Retinal pigment epithelial cell (primary cell): ENCODE measurements around the gene KIF5C.

Experiments used
- DNase-seq: peaks from one replicate; pipeline ENCODE4 v3.0.0-alpha.2; 2010; ENCODE audit warnings: low read depth
- H3K4me3 ChIP-seq: 2 replicates; pipeline ENCODE4 v1.5.1; 2011; ENCODE audit warnings: mild to moderate bottlenecking, low read length, control low read depth, moderate library complexity
- CTCF ChIP-seq: conservative IDR thresholded peaks from 2 replicates; pipeline ENCODE4 v1.5.1; 2011; ENCODE audit warnings: low read depth, low read length, control low read depth, inconsistent platforms

Gene KIF5C

DNA sequence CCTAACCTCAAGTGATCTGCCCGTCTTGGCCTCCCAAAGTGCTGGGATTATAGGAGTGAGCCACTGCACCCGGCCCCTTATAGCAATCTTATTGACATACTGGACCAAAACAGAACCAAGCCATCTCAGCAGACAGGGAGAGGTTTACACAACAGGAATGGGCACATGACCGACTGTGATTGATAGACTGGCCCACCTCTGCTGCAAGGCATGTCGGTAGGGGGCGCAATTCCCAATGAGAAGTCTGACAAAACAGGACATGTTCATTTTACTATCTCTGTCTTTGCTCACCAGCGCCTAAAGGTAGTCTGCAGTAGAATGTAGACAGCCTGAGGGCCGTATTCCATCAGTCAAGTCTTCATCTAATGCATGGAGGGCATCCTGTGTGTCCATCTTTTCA, 165.4 kb downstream of the KIF5C start:
- TF ChIP-seq CTCF = peak; percentile 69
- no peak overlapping the region for H3K4me3 ChIP-seq
- no peak for DNase-seq

DNA sequence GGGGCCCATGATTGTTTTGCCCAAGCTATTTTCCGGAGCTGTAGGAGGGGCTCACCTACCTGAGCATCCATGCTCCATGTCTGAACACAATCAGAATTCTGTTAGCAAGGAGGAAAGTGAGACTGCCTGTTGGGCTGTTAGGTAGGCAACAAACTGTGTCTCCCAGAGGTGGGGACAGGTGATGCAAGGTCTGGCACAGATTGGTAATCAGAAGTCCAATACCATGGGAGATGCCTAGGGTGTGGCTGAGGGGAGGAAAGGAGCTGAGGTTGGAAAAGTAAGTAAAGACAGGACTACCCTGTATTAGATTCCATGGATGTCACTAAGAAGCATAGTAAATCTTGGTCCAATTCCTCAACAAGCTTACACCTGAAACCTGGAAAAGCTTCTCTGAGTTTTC, 166.5 kb downstream of the KIF5C start:
- no peak for DNase-seq
- no peak for TF ChIP-seq CTCF
- H3K4me3 ChIP-seq = no peak overlapping the region

- no peak overlapping the region for H3K4me3 ChIP-seq
- no peak for TF ChIP-seq CTCF
- DNase-seq = no peak
Measured at GRCh38 chr2:149042881-149043280, 167.9 kb downstream of the KIF5C start.

DNA sequence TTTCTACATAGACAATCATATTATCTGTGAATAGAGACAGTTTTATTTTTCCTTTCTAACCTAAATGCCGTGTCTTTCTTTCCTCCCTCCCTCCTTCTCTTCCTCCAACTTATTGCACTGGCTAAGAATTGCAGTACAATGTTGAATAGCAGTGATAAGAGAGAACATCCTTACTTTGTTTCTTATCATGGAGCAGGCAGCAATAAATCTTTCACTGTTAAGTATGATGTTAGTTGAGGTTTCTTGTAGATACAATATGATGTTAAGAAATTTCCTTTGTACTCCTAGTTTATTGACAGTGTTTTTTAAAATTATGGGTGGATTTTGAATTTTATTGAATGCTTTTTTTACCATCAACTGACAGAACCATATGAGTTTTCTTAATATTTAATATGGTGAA, 169.5 kb downstream of the KIF5C start:
- DNase-seq = no peak
- H3K4me3 ChIP-seq = no peak overlapping the region
- no peak for TF ChIP-seq CTCF

GRCh38 chr2:149047118-149047517, 172.1 kb downstream of the KIF5C start:
- no peak for TF ChIP-seq CTCF
- no peak for DNase-seq
- H3K4me3 ChIP-seq = no peak overlapping the region

DNA sequence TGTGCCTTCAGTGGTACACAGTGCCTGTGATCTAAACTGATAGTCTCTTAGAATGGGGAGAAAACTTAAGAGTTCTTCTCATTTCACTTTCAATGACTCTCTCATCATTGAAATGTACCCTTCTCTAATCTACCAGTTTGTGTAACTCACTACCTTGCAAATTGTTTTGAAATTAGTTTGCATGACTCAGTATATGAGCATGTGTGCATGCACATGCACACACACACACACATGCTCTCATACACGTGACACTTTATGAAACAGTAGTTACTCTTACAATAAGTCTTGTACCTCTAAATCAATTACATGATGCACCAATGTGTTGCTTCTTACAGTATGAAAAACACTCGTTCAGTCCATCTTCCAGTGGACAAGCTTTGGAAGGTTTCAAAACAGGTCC, 174.1 kb downstream of the KIF5C start:
- no peak for TF ChIP-seq CTCF
- DNase-seq = no peak

DNA sequence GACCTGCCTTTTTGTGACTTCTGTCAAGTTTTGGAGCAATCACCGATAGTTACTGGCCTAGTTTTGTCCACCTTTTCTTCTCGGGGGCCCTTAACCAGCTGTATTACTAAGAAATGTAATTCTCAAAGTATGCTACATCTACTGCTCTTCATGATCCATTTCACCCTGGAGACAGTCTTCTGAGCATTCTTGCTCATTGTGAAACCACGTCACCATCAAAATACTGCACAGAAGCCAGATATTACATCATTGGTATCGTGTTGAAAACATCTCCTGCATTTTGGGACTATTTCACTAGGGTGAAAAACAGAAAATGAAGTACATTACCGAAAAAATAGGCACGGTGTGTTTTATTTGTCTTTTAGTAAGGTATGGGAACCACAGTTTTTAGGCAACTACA, 175.2 kb downstream of the KIF5C start:
- no peak for TF ChIP-seq CTCF
- no peak for DNase-seq
- H3K4me3 ChIP-seq = no peak overlapping the region

More for the DNA sequence above, 174.1 kb downstream of the KIF5C start:
- no peak overlapping the region for H3K4me3 ChIP-seq
